Measurements from ENCODE around the gene TSC22D3. TPM values are rescaled to one million over a fixed set of nuclear protein-coding genes. Genes with fewer than 3 reads are reported as not detected.
A peak's percentile ranks its signal among the peaks of the same experiment; 100 is the strongest.

The TSC22D3 gene
- total RNA-seq, 1 donor from 2014 or later = 240 TPM

GRCh38 chrX:107760304-107761077 is 15.1 kb downstream of the TSC22D3 start:
- no peak for DNase-seq (ENCODE audit: low spot score)

- no peak for DNase-seq (ENCODE audit: low spot score)
Observed at GRCh38 chrX:107758231-107758766, 17.3 kb downstream of the TSC22D3 start.

GRCh38 chrX:107755721-107756120 is 19.9 kb downstream of the TSC22D3 start:
- no peak for DNase-seq (ENCODE audit: low spot score)

GRCh38 chrX:107753187-107753586 is 22.4 kb downstream of the TSC22D3 start:
- no peak for DNase-seq (ENCODE audit: low spot score)

DNA sequence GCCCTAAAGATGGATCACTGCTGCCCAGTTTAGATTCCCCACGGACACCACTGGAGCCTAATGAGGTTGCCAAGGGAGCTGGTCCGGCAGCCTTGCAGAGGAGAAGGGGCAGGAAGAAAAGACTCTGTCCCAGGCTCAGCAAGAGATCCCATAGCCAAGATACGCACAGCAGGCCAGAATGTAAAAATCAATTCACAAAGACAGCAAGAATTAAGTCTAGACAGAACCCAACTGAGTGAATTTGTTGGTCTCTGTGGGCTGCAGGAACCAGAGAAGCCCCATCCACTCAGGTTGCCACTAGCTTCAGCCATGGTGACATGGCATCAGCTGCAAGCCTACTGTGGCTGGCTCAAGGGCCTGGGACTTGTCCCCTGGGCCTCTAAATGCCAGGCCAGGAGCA is 22.9 kb downstream of the TSC22D3 start:
- no peak for DNase-seq (ENCODE audit: low spot score)

- no peak for DNase-seq (ENCODE audit: low spot score)
Observed at GRCh38 chrX:107752043-107752442, 23.5 kb downstream of the TSC22D3 start.

DNA sequence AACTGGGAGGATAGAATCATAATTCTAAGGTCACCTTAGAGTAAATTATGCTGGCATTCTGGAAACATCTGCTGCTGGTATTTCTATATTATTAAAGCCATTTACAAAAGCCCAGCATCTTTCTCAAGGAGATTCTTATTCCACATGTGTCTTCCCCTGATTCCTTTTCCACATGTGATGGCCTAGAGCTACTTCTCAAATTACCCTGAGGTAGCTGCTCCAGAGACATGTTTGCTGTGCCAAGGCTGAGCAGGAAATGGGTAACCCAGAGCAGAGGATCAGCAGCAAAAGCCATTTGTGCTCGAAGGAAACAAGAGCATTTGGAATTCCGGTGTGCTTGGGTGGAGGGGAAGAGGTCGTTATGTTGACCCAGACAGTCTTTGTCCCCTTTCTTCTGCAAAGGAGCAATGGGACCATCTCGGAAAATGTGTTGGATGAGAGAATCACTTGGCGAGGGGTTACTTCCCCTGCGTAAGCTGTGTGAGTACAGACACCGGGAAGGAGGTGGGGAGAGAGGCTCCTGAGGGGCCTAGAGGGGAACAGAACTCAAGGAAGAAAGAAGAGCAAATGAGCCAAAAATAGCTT is 24.6 kb downstream of the TSC22D3 start:
- DNase-seq (ENCODE audit: low spot score) = no peak

DNA sequence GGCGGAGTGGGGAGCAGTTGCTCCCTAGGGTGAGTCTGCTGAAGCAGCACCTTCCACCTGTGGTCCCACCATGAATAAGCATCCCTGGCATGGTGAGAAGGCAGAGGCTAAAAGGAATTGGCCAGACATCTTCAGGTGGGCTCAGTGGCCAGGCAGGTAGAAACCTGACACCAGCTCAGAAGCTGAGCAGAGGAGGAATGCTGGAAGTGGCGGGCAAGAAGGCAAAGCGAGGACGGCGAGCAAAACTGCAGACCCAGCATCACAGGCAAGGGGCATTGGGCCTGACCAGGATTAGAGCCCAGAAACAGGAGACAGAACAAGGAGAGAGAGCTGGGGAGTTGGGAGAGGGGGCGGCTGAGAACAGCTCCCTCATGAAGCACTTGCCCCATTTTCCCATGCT is 25.3 kb downstream of the TSC22D3 start:
- no peak for DNase-seq (ENCODE audit: low spot score)

DNA sequence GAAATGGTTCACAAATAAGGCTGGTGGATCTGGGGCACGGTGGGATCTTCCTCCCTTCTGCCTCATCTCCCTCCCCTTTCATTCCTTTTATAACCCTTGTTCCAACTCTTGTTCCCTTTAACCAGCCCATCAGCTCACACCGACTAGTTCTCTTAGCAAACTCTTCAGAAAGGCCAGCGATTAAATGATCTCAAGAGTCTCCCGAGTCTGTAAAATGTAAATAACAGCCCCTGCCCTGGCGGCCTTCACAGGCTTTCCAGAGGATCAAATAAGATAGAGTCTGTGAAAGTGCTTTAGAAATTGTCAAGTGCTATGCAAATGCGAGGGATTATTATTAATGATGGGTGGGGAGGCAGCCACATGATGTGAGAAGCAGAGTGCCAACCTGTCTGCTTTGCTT is 27.1 kb downstream of the TSC22D3 start:
- DNase-seq (ENCODE audit: low spot score) = no peak

DNA sequence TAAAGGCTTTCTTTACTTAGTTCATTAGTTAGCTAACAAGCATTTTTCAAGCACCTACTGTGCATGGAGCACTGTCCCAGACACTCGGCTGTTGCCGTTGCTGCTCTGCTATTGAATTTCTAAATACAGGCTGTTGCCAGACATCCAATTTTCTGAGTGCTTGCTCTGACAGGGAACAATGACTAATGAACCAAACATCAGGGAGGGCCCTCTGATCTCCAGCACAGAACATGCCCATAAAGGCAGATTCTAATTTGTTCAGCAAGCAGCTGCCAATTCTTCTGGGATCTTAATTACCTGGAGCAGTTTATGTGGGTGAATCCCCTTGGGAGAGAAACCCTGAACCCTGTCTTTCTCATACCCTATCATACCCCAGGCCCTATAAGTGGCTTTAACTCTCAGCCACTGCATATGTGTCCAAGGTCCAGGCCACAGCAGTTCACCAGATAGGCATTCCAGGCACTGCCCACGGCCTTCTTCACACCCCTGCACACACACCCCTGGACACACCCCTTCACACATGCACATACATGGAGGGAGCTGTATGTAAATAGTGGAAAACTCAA is 27.9 kb downstream of the TSC22D3 start:
- no peak for DNase-seq (ENCODE audit: low spot score)

GRCh38 chrX:107744868-107745267 is 30.7 kb downstream of the TSC22D3 start:
- DNase-seq (ENCODE audit: low spot score) = no peak

DNA sequence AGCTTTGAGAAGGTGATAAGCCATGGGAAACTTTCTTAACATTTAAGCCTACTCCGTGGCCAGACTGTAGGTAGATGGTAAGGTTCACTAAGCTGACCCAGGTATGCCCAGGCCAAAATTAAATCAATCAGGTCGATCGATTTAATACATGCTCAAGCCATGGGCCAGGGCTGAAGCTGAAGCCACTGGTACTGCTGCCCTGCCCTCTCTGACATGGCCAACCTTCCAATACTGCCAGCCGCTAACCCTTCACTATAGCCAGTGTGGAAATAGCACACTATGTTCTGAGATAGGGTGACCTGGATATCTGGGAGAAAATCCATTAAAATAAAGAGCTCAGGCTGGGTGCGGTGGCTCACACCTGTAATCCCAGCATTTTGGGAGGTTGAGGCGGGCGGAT is 31.6 kb downstream of the TSC22D3 start:
- DNase-seq (ENCODE audit: low spot score) = no peak

GRCh38 chrX:107742700-107743191 is 32.8 kb downstream of the TSC22D3 start:
- DNase-seq (ENCODE audit: low spot score) = no peak

DNA sequence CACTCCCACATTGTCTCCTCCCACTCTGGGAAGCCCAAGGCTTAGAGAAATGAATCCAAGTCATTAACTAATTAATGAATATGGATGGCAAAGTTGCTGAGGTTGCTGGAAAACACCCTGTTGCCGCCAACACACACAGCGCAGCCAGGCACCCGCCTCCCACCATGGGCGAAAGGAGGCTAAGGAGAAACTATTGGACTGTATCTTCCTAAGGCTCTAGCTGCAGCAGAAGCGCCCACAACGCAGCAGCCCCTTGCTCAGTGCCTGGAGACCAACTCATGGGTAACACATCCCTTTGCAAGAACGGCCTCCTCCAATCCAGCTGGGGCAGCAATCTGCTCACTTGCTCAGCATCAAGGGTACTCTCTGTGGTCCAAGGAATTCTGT is 34.2 kb downstream of the TSC22D3 start:
- DNase-seq (ENCODE audit: low spot score) = no peak

GRCh38 chrX:107739541-107739940 is 36.0 kb downstream of the TSC22D3 start:
- no peak for DNase-seq (ENCODE audit: low spot score)

GRCh38 chrX:107738768-107739167 is 36.8 kb downstream of the TSC22D3 start:
- DNase-seq (ENCODE audit: low spot score) = no peak

DNA sequence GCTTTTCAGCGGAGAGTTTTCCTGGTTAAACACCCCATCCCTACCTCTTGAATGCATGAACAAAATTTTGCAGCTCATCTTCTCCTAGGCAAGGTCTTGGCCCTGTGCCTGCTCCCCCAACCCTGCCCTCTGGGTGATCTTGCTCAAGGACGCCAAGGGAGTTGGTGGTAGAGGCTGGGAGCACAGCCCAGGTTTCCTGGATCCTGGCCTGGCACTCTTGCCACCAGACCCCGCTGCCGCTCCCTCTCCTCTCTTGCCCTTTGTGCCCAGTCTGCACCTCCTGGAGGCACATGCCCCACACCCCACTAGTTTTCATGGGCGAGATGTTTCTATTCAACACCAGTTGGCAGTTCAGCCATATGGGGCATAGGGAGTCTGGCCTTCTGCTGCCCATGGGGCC is 37.3 kb downstream of the TSC22D3 start:
- DNase-seq (ENCODE audit: low spot score) = no peak

DNA sequence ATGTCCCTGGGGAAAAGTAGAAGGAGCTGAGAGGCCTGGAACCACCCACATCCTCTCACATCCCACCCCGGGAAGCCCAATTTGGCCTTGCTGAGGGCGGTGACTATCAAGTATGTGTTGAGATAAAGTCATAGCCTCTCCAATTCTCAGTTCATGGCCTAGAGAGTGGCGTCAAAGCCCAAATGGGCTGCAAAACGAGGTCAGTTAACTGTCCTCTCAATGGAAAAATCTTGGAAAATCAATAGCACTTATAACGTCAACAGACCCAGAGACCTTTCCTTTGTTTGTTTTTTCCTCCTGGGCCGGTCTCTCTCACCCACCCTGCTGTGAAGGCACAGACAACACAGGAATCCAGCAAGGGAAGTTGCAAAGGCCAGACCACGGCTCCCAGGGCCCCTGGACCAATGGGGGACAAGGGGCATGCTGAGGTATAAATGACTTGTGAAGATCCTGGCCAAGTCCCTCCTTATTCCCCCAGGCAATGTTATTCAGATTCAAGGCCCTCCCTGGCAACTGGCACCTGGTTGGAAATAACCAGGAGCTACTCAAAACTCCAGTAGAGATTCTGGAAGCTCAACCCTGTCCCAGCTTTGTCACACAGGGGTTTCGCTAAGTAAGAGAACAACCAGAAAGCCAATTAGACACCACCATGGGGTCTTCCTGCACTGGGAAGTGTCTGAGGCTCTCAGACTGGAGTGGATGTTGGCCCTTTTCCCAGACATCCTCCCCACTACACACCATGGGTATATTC is 38.6 kb downstream of the TSC22D3 start:
- no peak for DNase-seq (ENCODE audit: low spot score)

DNA sequence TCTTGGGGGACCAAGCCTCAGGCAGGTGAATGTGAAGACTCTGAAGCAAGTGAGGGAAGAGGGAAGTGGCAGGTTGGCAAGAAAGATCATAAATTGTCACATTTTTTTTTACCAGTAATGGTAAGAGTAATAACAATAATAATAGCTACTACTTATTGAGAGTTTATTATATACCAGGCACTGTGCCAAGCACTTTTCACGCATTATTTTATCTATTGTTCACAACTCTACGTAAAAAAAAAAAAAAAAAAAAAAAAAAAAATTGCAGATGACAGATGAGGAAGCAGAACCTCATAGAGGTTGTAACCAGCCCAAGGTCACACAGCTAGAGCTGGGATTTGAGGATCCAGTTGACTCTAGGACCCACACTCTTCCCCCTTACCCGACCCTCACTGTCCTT is 40.9 kb downstream of the TSC22D3 start:
- no peak for DNase-seq (ENCODE audit: low spot score)

- no peak for DNase-seq (ENCODE audit: low spot score)
Observed at GRCh38 chrX:107733686-107734085, 41.9 kb downstream of the TSC22D3 start.

GRCh38 chrX:107731831-107732502 is 43.6 kb downstream of the TSC22D3 start:
- DNase-seq (ENCODE audit: low spot score) = peak; percentile 89
